H1 (cell line): Measurements from ENCODE around the gene CATSPERD. TPM values are rescaled to one million over a fixed set of nuclear protein-coding genes. Genes with fewer than 3 reads are reported as not detected.

ENCODE experiments used
- ATF3 ChIP-seq: IDR thresholded peaks from 2 replicates; pipeline ENCODE4 v1.6.1; 2011; ENCODE audit warnings: low read depth, mild to moderate bottlenecking, low read length; ENCODE audit not compliant: insufficient read depth
- BCL11A ChIP-seq, 2 experiments: IDR thresholded peaks; one replicate each; pipeline ENCODE4 v1.6.1; 2011; ENCODE audit warnings: low read depth in 2 of 2, low read length in 2 of 2, mild to moderate bottlenecking in 2 of 2
- CREB1 ChIP-seq: IDR thresholded peaks from 2 replicates; pipeline ENCODE4 v1.6.1; 2012; ENCODE audit warnings: inconsistent platforms
- CTCF ChIP-seq, 3 experiments: IDR thresholded peaks; 1 replicate in 2 of 3; 2 replicates in 1 of 3; pipeline versions ENCODE4 v1.5.1 to v1.6.1; 2011; ENCODE audit warnings: low read length in 3 of 3, mild to moderate bottlenecking in 3 of 3, inconsistent platforms in 2 of 3, low read depth in 1 of 3, moderate library complexity in 1 of 3; ENCODE audit not compliant: insufficient read depth in 1 of 3; ENCODE audit errors: control extremely low read depth in 1 of 3
- SP4 ChIP-seq: IDR thresholded peaks from 2 replicates; pipeline ENCODE4 v1.6.1; 2012; ENCODE audit warnings: low read length, inconsistent platforms
- polyA plus RNA-seq, 7 experiments: library from polyadenylated mRNA; depleted of rRNA in 3 of 7; stranded (reverse) in 5 of 7; unstranded in 2 of 7; fragments of >200 nt in 5 of 7; fragments of 200-250 nt in 2 of 7; gene quantifications; 1 replicate in 5 of 7; 2 replicates in 1 of 7; 4 replicates in 1 of 7; pipeline versions ENCODE4 v1.2.1 to v1.2.3, GENCODE V29; 2011 to 2013; ENCODE audit warnings: missing spikeins in 2 of 7, mixed read lengths in 2 of 7
- total RNA-seq: library from RNA; stranded (reverse); fragmentation: NEBNext Ultra II Directional; extraction: Animal tissue kit (Norgen Biotek cat#: 25700); gene quantifications from 2 replicates; pipeline ENCODE4 v1.2.1, GENCODE V29; 2021
- TF ChIP-seq, protein P1 (sequence below): IDR thresholded peaks from 2 replicates; pipeline ENCODE4 v1.6.1; 2011; ENCODE audit warnings: low read length, improper control_type of control experiment
- TF ChIP-seq, protein P2 (sequence below): IDR thresholded peaks from 2 replicates; pipeline ENCODE4 v1.6.1; 2012; ENCODE audit warnings: inconsistent platforms

Gene CATSPERD
- total and polyA plus RNA-seq, 2 of the 8 experiments (the other 6 are each of a cell fraction or from before 2014, with no cell fraction given), result 0.12 TPM; not detected in 1

- TF ChIP-seq, protein P1, sequence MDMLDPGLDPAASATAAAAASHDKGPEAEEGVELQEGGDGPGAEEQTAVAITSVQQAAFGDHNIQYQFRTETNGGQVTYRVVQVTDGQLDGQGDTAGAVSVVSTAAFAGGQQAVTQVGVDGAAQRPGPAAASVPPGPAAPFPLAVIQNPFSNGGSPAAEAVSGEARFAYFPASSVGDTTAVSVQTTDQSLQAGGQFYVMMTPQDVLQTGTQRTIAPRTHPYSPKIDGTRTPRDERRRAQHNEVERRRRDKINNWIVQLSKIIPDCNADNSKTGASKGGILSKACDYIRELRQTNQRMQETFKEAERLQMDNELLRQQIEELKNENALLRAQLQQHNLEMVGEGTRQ, result no peak
- TF ChIP-seq BCL11A (IDR thresholded peaks at IDR 0.05; ENCODE audit: low read depth in 2 of 2, low read length in 2 of 2) (no peak), CTCF (IDR thresholded peaks at IDR 0.05; ENCODE audit: control extremely low read depth in 1 of 3, insufficient read depth in 1 of 3, low read depth in 1 of 3, low read length in 3 of 3) (no peak), SP4 (no peak), CREB1 (no peak), ATF3 (no peak)
- TF ChIP-seq, protein P2, sequence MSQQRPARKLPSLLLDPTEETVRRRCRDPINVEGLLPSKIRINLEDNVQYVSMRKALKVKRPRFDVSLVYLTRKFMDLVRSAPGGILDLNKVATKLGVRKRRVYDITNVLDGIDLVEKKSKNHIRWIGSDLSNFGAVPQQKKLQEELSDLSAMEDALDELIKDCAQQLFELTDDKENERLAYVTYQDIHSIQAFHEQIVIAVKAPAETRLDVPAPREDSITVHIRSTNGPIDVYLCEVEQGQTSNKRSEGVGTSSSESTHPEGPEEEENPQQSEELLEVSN, result no peak
Observed at GRCh38 chr19:5679289-5680083, 41.0 kb upstream of the CATSPERD start (continued).
